CD4-positive, alpha-beta T cell treated with Interleukin-6 at 100 ng/mL for 8 hours (primary cell): Measurements from ENCODE around the gene SAT2.
"Not testable (repeated sequence)": the region's sequence is repeated elsewhere in the genome, so short reads cannot be mapped to it uniquely, and the experiment has no call there.

ENCODE experiments used
- DNase-seq: peaks from one replicate; pipeline ENCODE4 v3.0.0-alpha.2; 2020; ENCODE audit warnings: mixed read lengths, low spot score

Gene SAT2

GRCh38 chr17:7633093-7633492, 5.5 kb upstream of the SAT2 start:
- DNase-seq: no peak

GRCh38 chr17:7632492-7632894, 4.9 kb upstream of the SAT2 start:
- DNase-seq: peak; percentile 28

DNA sequence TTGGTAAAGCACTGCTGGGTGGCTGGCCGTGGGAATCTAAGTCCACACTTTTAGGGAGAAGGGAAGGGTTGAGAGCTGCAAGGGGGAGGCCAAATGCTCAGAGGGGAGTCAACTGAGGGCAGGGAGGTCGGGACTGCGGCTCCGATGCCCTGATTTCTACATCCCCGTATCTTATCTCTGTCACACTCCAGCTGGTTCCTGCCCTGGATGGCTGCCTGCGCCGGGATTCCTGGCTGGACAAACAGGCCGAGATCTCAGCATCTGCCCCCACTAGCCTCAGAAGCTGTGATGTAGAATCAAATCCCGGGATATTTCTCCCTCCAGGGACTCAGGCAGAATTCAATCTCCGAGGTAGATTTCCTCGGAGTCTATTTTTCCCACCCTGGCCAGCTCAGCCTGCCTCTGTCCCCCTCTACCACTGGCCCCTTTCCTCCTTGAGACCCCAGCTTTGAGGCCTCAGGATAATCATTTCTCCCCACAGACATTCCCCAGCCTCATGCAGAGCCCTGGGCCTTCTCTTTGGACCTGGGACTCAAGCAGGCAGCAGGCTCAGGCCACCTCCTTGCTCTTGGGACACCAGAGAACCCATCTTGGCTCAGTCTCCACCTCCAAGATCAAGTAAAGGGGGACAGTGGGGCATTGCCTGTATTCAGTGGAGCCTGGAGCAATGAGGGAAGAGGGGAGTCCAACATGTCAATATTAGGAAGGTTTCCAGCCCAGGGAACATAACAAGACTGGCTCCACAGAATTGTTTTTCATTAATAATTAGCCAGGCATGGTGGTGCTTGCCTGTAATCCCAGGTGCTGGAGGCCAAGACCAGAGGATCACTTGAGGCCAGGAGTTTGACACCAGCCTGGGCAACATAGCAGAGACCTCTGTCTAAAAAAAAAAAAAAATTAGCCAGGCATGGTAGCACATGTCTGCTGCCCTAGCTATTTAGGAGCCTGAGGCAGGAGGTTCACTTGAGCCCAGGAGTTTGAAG, 4.1 kb upstream of the SAT2 start:
- no peak for DNase-seq

DNA sequence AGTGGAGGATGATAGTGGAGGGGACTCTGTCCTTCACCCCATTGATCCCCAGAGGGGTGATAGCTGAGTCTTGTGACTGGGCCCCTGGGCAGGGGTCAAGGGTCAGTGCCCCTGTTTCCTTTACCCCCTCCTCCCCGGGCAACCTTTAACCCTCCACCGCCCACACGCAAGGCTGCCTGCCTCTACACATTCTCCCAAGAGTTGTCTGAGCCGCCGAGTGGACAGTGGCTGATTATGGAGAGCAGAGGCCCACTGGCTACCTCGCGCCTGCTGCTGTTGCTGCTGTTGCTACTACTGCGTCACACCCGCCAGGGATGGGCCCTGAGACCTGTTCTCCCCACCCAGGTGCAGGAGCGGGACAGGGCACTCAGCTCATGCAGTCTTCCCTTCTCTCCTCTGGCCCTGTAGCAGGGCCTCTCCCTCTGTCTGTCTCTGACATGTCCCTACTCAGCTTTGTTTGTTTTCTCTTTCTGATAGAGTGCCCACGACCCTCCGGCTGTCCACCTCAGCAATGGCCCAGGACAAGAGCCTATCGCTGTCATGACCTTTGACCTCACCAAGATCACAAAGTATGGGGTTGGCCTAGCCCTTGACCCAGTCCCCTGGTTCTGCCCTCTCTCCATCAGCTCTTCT, 2.4 kb upstream of the SAT2 start, which contains the start of gene SHBG:
SHBG (plus strand) TSS at position 197 of the 633 bp plus-strand sequence; CDS start at position 235, 38 bp downstream.
- DNase-seq: no peak

GRCh38 chr17:7626956-7627249, 718 bp downstream of the SAT2 start:
- no peak for DNase-seq

- no peak for DNase-seq
These were observed 1.3 kb downstream of the SAT2 start for GRCh38 chr17:7626307-7626706.

GRCh38 chr17:7625749-7626148, 1.9 kb downstream of the SAT2 start:
- not testable (repeated sequence) for DNase-seq

GRCh38 chr17:7623661-7624060, 4.0 kb downstream of the SAT2 start:
- DNase-seq: no peak

GRCh38 chr17:7620835-7621234, 6.8 kb downstream of the SAT2 start:
- DNase-seq: no peak

DNA sequence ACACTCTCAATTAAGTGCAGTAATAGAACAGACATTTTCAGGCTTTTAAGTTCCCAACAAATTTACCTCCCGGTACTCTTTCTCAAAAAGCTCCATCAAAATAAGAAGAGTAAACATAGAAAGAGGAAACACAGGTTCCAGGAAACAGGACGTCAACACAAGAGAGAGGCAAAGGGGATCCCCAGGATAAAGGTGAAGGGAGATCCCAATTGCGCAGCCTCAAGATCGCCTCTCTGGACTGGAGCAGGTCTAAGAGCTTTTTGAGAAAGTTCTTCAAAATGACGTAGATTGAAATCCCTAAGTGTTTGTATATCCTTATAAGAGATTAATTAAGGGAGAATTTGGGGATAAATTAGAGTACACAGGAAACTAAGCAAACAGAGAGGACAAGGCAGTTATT, 9.0 kb downstream of the SAT2 start:
- no peak for DNase-seq

- DNase-seq: no peak
These were observed 12.3 kb downstream of the SAT2 start for GRCh38 chr17:7615265-7615747.

GRCh38 chr17:7614425-7615264, 13.0 kb downstream of the SAT2 start, which contains the start of gene FXR2:
TSS of gene FXR2 (minus strand) at chr17:7614897. CDS start at chr17:7614532, 365 bp downstream.
- DNase-seq: peak; percentile 100

GRCh38 chr17:7613769-7614424, 13.7 kb downstream of the SAT2 start:
- DNase-seq: no peak

DNA sequence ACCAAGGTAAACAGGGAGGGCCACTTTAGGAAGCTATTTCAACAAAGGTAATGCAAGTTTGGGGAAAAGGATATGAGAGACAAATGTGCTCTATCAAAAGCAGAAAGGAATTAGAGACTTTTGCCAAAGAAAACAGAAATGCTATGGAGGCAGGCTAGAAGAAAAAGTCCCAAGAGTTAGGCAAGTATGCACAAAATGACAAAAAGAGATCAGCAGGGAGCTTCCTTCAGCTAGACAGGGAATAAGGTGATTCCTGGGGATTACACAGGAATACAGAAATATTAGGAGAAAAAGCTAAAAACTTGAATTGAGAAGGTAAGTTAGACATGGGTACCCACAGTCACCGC, 15.4 kb downstream of the SAT2 start:
- DNase-seq: no peak

GRCh38 chr17:7611635-7612293, 15.9 kb downstream of the SAT2 start:
- DNase-seq: no peak

GRCh38 chr17:7610641-7611040, 17.0 kb downstream of the SAT2 start:
- DNase-seq: no peak

GRCh38 chr17:7606280-7606679, 21.3 kb downstream of the SAT2 start:
- no peak for DNase-seq

DNA sequence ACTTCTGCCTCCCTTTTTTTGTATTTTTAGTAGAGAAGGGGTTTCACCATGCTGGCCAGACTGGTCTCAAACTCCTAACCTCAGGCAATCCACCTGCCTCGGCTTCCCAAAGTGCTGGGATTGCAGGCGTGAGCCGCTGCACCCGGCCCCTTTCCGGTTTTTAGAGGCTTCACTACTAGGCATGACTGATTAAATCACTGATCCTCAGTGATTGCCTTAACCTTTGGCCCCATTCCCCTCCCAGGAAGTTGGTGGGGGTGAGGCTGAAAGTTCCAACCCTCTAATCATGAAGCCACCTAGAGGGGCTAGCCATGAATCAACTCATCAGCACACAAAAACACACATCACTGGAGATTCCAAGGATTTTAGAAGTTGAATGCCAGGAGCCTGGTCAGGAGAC, 30.1 kb downstream of the SAT2 start:
- not testable (repeated sequence) for DNase-seq

DNA sequence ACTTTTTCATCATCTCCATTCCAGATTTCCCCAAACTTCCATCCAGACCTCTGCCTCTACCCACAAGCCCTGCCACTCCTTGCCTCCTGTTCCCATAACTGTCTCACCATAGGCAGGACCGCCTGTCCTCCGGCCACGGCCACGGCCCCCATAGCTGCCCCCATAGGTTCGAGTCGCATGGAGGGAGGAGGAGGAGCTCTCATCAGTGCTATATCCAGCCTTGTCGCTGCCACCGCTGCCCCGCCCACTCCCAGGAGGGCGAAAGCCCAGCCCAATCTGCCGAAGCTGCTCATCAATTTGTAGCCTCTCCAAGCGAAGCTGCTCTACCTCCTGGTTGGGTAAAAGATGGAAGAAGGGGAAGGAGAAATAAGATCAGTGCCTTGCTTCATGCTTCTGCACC, 34.3 kb downstream of the SAT2 start:
- DNase-seq: no peak

DNA sequence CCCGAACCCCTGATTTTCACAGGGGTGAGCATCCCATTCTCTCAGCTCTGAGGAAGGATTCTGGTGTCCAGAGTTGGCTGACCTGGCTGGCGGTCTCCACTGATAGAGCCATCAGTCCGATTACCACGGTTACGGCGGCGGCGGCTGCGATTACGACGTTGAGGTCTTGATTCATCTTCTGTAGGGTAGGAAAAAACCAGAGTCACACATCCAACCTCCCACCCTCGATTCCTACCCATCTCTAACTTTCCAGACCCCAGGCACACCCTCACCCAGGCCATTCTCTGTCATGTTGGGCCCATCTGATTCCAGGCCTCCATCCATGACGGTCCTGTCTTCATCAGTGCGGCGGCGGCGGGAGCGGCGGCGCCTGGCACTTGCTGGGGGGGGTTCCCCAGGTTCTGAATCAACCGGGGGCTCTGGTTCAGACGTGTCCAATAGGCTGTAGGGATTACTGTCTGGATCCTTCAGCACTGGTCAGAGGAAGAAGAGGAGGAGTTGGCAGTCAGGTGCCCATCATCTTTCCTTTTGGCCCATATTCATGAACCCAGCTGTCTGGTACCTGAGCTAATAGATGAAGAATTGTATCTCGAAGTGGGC, 35.1 kb downstream of the SAT2 start:
- no peak for DNase-seq

DNA sequence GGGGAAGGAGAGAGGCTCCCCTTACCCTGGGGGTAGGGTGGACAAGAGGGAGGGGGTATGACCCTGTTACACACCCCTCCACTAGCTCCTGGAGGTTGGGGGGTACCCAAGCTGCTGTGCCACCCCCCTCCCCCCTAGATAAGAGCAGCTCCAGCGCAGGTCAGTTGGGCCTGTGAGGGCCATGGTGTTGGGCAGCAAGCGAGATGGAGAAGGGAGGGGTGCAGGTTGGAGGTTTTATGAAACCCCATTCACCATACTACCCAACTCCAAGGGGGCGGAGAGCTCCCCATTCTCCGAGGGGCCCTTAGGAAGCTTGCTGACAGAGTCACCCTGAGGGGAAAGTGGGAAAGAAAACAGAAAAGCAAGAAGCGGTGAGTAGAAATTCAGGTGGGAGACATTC, 36.0 kb downstream of the SAT2 start:
- no peak for DNase-seq
